ENCODE results near the gene POU2AF1.

Gene POU2AF1

GRCh38 chr11:111327908-111328624 is 51.0 kb downstream of the POU2AF1 start:
- TF ChIP-seq ZNF565 (CRISPR knock-in tag; conservative IDR thresholded peaks at IDR 0.05; ENCODE audit: low read depth) (no peak), ISL1 (CRISPR knock-in tag; IDR thresholded peaks at IDR 0.05) (0 out of 2 replicates have a peak, but pooled peaks have one; percentile 18)
- no peak for ATAC-seq

- TF ChIP-seq ARNTL (CRISPR knock-in tag; IDR thresholded peaks at IDR 0.05; ENCODE audit: borderline replicate concordance, low read depth) (no peak), RARB (CRISPR knock-in tag; IDR thresholded peaks at IDR 0.05) (no peak), PATZ1 (CRISPR knock-in tag; IDR thresholded peaks at IDR 0.05; ENCODE audit: borderline replicate concordance) (no peak), CSRNP3 (CRISPR knock-in tag; IDR thresholded peaks at IDR 0.05) (no peak), ISL1 (CRISPR knock-in tag; IDR thresholded peaks at IDR 0.05) (no peak), BACH2 (CRISPR knock-in tag; IDR thresholded peaks at IDR 0.05; ENCODE audit: borderline replicate concordance) (no peak), CSDC2 (CRISPR knock-in tag; IDR thresholded peaks at IDR 0.05) (no peak), TCF4 (CRISPR knock-in tag; IDR thresholded peaks at IDR 0.05; ENCODE audit: borderline replicate concordance) (no peak), CREB5 (CRISPR knock-in tag; IDR thresholded peaks at IDR 0.05; ENCODE audit: low read depth) (no peak), OSR1 (CRISPR knock-in tag; IDR thresholded peaks at IDR 0.05) (no peak), ESRRG (CRISPR knock-in tag; IDR thresholded peaks at IDR 0.05) (no peak)
- ATAC-seq = no peak
Observed at GRCh38 chr11:111326824-111327223, 52.3 kb downstream of the POU2AF1 start.

GRCh38 chr11:111325259-111325658 is 53.8 kb downstream of the POU2AF1 start:
- TF ChIP-seq PPARA (CRISPR knock-in tag; IDR thresholded peaks at IDR 0.05; ENCODE audit: borderline replicate concordance) (no peak), ISL1 (CRISPR knock-in tag; IDR thresholded peaks at IDR 0.05) (no peak), RARB (CRISPR knock-in tag; IDR thresholded peaks at IDR 0.05) (no peak), CREB5 (CRISPR knock-in tag; IDR thresholded peaks at IDR 0.05; ENCODE audit: low read depth) (no peak), OSR1 (CRISPR knock-in tag; IDR thresholded peaks at IDR 0.05) (no peak), ARNTL (CRISPR knock-in tag; IDR thresholded peaks at IDR 0.05; ENCODE audit: borderline replicate concordance, low read depth) (no peak), TOX (CRISPR knock-in tag; IDR thresholded peaks at IDR 0.05; ENCODE audit: borderline replicate concordance) (no peak), CSRNP3 (CRISPR knock-in tag; IDR thresholded peaks at IDR 0.05) (no peak), PATZ1 (CRISPR knock-in tag; IDR thresholded peaks at IDR 0.05; ENCODE audit: borderline replicate concordance) (no peak), ZFP30 (CRISPR knock-in tag; IDR thresholded peaks at IDR 0.05) (no peak), ZFP3 (CRISPR knock-in tag; IDR thresholded peaks at IDR 0.05) (no peak), TCF4 (CRISPR knock-in tag; IDR thresholded peaks at IDR 0.05; ENCODE audit: borderline replicate concordance) (no peak), POU6F1 (CRISPR knock-in tag; IDR thresholded peaks at IDR 0.05; ENCODE audit: borderline replicate concordance, low read depth) (no peak), GLIS3 (CRISPR knock-in tag; IDR thresholded peaks at IDR 0.05) (no peak), BACH2 (CRISPR knock-in tag; IDR thresholded peaks at IDR 0.05; ENCODE audit: borderline replicate concordance) (no peak)
- no peak for ATAC-seq

All from SK-N-SH treated with all-trans-retinoic acid at 6 μM for 48 hours (cell line).